ENCODE data around the gene CACNB2.

The CACNB2 gene

GRCh38 chr10:18352175-18352574 is 212.0 kb downstream of the CACNB2 start:
- no peak for DNase-seq

DNA sequence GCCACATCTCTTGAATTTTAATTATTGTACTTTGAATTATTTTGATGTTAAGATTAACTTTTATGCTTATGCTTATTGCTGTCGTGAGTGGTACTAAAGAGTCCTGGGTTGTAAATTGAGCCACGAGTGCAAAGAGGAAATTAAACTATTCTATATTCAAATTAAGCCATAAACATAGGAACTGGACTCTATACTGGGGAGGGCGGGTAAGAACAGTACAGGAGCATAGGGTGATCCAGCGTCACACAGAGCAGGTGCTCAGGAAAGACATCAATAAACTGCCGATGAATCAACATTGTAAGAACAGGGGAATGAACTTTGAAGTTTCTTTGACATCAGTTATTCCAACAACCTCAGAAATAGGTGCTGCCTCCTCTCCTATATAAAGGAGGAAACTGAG is 219.6 kb downstream of the CACNB2 start:
- DNase-seq, result no peak

DNA sequence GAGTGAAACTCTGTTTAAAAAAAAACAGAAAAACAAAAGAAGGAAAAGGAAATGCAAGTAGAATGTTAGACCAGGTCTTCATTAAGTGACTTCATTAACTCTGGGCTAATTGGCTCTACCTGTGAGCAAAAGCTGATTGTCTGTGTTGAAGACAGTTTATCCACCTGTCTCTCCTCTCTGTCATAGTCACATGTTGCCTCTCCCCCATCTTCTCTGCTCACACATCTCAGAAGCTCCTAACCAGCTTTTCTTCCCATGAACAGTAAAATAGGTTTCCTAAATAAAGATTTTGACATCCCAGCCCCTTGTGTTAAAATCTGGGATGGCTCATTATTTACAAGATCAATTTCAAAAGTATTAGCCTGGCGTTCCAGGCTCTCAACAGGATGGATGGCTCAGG is 222.7 kb downstream of the CACNB2 start:
- DNase-seq, result no peak

- DNase-seq, result no peak
Observed at GRCh38 chr10:18364987-18365775, 225.0 kb downstream of the CACNB2 start.

- no peak for DNase-seq
Observed at GRCh38 chr10:18367840-18368239, 227.6 kb downstream of the CACNB2 start.

- DNase-seq, result no peak
Observed at GRCh38 chr10:18368273-18368672, 228.0 kb downstream of the CACNB2 start.

DNA sequence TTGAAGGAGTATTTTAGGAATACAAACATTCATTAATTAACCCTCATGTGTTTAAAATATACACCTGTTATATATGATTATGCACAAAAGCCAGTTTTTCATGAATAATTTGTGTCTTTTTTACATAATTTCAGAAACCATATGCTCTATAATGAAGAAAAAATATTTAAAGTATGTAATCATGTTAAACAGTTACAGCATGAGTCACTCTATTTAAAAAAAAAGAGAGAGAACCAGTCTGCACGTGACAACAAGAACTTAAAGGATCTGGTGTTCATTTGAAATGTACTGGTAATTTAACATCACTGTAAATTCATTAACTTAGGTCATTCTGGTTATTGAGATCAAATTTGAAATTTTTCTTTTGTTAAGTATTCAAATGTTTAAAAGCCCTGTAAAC is 228.5 kb downstream of the CACNB2 start:
- DNase-seq, result no peak

DNA sequence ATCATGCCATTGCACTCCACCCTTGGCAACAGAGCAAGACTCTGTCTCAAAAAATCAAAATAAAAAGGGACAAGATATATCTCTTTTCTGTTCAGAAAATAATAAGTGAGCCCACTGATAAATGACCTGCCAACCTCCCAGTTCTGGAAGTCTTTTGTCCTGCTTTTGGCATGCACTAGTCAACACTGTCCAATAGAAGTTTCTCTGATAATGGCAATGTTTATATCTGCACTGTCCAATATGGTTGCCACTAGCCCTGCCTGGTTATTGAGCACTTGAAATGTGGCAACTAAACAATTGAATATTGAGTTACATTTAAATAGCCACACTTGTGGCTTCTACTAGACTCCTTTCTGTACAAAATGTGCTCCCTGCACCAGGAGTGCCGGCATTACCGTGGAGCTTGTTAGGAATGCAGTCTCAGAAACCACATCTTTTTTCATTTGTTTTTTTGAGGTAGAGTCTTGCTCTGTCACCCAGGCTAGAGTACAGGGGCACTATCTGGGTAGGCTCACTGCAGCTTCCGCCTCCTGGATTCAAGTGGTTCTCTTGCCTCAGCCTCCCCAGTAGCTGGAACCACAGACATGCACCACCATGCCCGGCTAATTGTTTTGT is 229.7 kb downstream of the CACNB2 start:
- DNase-seq, result no peak

GRCh38 chr10:18376650-18377049 is 236.4 kb downstream of the CACNB2 start:
- no peak for DNase-seq

DNA sequence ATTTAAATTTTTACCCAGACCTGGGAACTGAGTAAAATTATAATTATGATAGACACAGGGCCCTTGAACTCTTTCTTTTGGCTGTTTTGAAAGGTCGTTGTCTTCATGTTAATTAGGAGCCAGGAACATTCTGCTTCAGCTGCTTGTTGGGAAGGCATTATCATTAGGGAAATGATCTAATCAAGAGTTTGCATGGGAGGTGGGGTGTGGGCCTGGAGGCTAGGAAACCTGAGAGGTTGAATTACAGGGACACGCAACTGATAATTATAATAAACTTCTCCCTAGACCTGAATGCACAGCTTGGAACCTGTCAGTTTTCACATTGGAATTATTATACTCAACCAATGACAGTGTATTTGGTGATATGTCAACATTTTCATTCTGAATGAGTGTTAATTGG is 237.7 kb downstream of the CACNB2 start:
- DNase-seq, result peak; percentile 31

DNA sequence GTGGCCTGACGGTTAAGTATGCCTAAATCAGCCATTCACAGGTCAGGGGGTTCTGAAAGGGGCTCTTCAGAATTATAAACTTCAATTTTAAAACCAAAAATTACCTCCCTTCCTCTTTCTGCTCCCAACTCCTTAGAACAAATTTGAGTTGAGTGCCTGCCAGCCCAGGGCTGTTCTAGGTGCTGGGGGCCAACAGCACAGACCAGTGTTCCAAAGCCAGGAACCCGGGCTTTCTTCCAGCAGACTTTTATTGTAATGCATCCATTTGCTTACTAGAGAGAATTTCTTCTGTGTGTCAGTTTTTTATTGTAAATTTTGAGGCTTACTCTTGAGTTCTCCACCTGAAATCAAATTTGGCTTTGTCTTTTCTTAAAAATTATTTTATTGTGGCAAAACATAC is 238.5 kb downstream of the CACNB2 start:
- DNase-seq, result no peak

- DNase-seq, result no peak
Observed at GRCh38 chr10:18381679-18382078, 241.5 kb downstream of the CACNB2 start.

DNA sequence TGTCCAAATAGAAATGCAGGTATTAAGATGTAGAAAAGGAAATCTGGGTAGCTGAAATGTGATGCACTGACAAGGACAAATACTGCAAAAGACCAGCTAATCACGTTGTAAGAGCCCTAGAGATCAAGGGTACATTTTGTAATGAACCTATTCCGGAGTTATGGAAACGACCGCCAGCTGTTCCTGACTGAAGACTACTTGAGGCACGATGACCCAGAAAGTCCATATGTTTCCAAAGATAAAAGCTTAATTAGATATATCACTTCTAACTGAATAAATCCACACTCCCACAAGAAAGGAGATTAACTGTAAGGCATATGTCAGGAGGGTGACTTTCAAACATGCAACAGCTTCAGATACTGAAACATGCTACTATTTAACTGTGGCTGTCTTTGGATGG is 257.7 kb downstream of the CACNB2 start:
- DNase-seq, result no peak

DNA sequence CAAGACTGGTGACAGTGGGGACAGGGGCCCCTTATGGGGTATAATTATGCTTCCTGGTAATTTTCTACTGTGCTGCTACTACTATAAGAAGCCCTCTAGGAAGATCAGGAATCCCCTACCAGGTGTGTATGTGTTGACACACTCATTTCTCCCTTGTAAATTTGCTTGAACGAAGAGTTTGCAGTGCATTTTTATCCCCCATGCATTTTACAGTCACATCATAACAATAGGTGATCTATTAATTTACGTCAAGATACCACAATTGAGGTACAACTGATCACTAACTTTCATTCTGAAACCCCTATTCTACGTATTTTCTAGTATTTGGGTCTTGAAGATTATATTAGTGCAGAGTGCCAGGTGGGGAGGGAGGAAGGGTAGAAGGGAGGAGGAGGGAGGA is 258.9 kb downstream of the CACNB2 start:
- no peak for DNase-seq

DNA sequence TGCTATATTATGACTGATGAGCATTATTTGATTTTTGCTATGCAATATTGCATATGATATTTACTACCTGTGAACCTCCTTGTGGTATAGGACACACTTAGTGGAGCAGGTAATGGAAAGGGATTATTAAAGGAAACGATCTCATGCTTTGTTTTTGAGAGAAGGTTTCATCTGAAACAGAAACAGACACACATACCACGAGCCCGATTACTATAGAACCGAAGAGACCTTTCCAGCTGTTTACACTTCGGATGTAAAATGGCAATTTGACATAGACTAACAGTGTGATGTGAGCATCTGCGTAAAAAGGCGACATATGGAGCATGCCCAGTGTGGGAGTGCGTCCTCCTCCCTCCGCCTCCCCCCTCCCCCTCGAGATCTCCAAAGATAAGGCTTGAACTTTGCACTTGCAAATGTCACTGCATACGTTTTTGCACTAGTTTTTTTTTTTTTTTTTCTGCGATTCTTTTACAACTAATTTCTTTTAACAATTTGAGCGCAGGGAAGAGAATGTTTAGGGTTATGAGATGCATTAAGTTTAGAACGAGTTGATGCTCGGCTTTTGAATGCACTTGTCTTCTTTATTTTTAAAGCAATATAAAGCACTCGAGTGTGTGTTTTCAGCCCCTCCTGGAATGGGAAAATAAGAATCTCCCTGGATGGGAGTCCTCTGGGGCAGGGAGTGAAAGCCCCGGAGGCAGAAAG is 260.1 kb downstream of the CACNB2 start:
- DNase-seq, result no peak

DNA sequence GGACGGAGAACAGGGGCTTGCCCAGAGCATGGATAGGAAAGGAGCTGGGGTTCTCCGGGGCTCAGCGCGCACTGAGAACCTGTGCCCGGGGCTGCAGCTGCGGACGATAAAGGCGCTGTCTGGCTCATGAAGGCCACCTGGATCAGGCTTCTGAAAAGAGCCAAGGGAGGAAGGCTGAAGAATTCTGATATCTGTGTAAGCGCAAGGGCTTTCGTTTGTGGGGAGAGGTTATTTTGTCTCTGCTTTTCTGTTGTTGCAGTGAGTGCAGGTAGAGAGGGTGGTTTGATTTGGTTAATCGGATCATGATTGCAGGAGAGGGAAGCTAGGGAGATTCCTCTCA is 260.7 kb downstream of the CACNB2 start:
- no peak for DNase-seq

GRCh38 chr10:18401416-18402195 is 261.4 kb downstream of the CACNB2 start:
- DNase-seq, result no peak

DNA sequence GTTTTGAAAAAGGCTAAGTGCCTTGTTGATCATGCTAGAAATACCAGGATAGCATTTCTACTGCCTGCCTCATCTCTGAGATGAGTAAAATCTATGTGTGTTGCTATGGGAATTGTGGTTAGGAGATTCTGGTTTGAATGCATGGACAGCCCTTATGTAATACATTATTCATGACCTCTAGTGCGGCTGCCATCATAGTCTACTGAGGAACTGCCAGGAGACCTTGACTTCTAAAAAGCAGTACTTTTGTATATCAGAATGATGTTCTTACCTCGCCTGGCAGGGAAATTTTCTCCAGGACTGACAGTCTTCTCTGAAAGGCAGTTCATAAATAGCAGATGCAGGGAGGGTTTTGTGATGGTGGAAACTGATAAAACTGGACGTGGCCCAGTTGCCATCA is 262.6 kb downstream of the CACNB2 start:
- DNase-seq, result no peak

DNA sequence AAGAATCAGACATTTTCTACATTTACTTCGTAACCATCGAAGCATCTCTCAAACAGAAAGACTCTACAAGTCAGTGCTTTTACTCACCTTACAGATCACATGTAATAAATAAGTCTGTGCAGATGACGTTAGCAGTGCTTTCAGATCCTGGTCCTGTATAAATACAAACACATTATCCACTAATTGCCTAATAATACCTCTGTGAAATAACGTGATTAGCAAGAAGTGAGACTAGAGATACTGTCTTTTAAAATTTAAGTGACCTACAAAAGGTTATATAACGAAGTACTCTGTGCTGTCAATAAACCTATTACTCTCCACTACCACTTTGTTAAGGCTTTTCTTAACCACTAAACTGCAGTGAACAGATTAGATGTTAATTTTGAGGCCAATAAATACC is 264.3 kb downstream of the CACNB2 start:
- no peak for DNase-seq

DNA sequence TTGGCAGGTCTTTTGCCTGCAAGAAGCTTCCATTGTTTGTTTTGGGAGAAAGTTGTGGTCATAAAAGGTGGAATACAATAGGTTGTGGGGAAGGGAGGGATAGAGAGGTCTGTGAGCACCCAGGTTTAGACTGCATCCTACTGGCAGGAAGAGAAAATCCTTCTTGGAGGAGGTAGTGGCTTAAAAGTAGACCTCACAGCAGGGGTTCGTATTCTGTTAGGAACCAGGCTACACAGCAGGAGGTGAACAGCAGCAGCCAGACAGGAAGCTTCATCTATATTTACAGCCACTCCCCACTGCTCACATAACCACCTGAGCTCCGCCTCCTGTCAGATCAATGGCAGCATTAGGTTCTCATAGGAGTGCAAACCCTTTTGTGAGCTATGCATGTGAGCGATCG is 265.9 kb downstream of the CACNB2 start:
- no peak for DNase-seq

- no peak for DNase-seq
Observed at GRCh38 chr10:18409599-18410397, 269.6 kb downstream of the CACNB2 start.

GRCh38 chr10:18414061-18414460 is 273.8 kb downstream of the CACNB2 start:
- DNase-seq, result no peak

All from NCI-H1048 (cell line).